ENCODE data around the gene RNF213.

- no peak for TF ChIP-seq CTCF (IDR thresholded peaks at IDR 0.05; ENCODE audit: insufficient read depth, low read length, poor library complexity, severe bottlenecking)
- no peak for TF ChIP-seq EZH2phosphoT487 (conservative IDR thresholded peaks at IDR 0.05; ENCODE audit: low read length)
Observed at GRCh38 chr17:80287038-80287437, 26.4 kb downstream of the RNF213 start.

Measured in SU-DHL-6 (cell line).